GM10847 (cell line): ENCODE data around the gene MYRIP.

ENCODE experiments used
- POLR2A ChIP-seq: IDR thresholded peaks from 2 replicates; pipeline ENCODE4 v1.6.1; 2011; ENCODE audit not compliant: insufficient read length; ENCODE audit errors: extremely low read depth

Gene MYRIP

GRCh38 chr3:40071683-40072238 is 262.4 kb downstream of the MYRIP start:
- no peak for TF ChIP-seq POLR2A

- no peak for TF ChIP-seq POLR2A
Observed at GRCh38 chr3:40073310-40074007, 264.1 kb downstream of the MYRIP start.

GRCh38 chr3:40078590-40078989 is 269.2 kb downstream of the MYRIP start:
- no peak for TF ChIP-seq POLR2A

- TF ChIP-seq POLR2A = no peak
Observed at GRCh38 chr3:40079203-40079846, 269.9 kb downstream of the MYRIP start.

- TF ChIP-seq POLR2A = no peak
Observed at GRCh38 chr3:40079847-40080240, 270.4 kb downstream of the MYRIP start.

GRCh38 chr3:40083066-40083465 is 273.7 kb downstream of the MYRIP start:
- no peak for TF ChIP-seq POLR2A

GRCh38 chr3:40086890-40087883 is 277.8 kb downstream of the MYRIP start:
- no peak for TF ChIP-seq POLR2A

GRCh38 chr3:40088527-40089170 is 279.2 kb downstream of the MYRIP start:
- TF ChIP-seq POLR2A = no peak

GRCh38 chr3:40096661-40097111 is 287.3 kb downstream of the MYRIP start:
- TF ChIP-seq POLR2A = no peak

- TF ChIP-seq POLR2A = no peak
Observed at GRCh38 chr3:40097131-40098117, 288.0 kb downstream of the MYRIP start.

GRCh38 chr3:40098261-40098759 is 288.9 kb downstream of the MYRIP start:
- no peak for TF ChIP-seq POLR2A

GRCh38 chr3:40099871-40100270 is 290.5 kb downstream of the MYRIP start:
- no peak for TF ChIP-seq POLR2A

GRCh38 chr3:40102182-40102581 is 292.8 kb downstream of the MYRIP start:
- TF ChIP-seq POLR2A = no peak

- TF ChIP-seq POLR2A = no peak
Observed at GRCh38 chr3:40103829-40104228, 294.4 kb downstream of the MYRIP start.

- TF ChIP-seq POLR2A = no peak
Observed at GRCh38 chr3:40104441-40104840, 295.0 kb downstream of the MYRIP start.
